D721Med (cell line): ENCODE results near the gene TTLL11.

Experiments used
- DNase-seq: peaks from one replicate; pipeline ENCODE4 v3.0.0; 2011; ENCODE audit warnings: low spot score; ENCODE audit not compliant: insufficient read length
- FAIRE-seq: peaks from 2 replicates; lab custom pipeline; 2011; peaks lifted over from hg19 to GRCh38; lab: Jason Lieb, UNC
- CTCF ChIP-seq: IDR thresholded peaks from 2 replicates; pipeline ENCODE4 v1.5.1; 2012; ENCODE audit warnings: mild to moderate bottlenecking, control low read depth; ENCODE audit not compliant: insufficient read depth; ENCODE audit errors: missing control alignments

TTLL11 gene

DNA sequence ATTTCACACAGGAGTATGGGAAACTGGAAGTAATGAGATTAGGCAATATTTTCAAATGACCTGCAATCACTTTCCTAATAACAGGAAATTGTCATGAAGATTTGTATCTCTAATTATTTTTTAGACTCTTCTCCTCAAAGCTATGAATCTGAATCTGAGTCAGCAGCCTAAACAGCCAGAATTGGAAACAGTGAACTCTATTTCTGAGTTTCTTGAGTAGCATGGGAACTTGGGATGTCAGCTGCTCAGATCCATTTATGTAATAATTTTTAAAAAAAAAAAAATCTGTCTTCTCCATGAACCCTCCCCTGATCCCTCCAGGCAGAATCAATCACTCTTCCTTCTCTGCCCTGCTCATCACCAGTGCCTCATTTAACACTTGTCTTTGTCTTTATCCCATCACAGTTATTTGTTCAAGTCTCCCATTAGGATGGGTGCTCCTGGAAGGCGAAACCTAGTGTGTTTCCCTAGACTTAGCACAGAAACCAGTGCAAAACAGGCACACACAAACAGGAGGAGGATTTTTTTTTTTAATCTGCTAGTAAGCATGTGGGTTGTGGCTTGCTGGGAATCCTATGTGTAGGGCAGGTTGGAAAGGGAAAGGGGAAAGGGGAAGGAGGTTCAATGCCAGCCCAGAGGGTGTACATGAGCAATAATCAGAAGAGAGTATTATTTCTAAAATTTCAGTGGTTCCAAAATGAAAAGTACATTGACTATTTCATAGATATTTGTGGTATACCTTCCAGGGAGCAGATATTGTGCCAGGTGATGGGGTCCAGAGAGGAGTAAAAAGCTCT is 186.8 kb downstream of the TTLL11 start:
- FAIRE-seq = no peak
- no peak for DNase-seq
- no peak for TF ChIP-seq CTCF

DNA sequence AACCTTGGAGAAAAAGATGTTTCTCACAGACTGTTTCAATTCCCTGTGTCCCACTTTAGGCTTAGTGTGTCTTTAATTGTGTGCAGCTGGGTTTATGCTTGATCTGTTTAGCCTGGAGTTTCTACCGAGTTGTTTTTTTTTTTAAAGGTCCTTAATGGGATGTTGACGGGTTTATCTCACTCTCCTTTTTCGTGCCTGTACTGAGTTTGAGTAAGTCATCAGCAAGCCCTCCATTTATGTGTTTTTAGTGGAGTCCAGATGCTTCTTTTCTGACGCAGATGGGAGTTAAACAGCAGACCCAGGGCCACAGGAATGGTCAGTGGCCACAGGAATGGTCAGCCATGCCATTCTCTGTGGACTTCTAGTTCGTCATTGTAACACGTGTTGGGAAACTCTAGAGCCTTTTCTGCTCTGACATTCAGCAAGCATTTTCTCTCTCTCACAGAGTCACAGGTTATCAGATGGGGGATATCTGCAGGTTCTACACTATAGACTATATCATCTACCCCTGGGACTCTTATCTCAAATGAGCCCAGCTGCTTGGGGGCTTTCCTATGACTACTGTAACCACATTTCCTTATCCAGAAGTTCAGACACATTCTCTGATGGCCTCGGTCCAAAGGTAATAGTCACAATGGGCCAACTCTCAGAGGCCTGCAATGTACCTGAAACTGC is 190.5 kb downstream of the TTLL11 start:
- FAIRE-seq = no peak
- no peak for TF ChIP-seq CTCF
- DNase-seq = no peak

GRCh38 chr9:121901616-121902015 is 191.5 kb downstream of the TTLL11 start:
- DNase-seq = no peak
- TF ChIP-seq CTCF = no peak
- no peak for FAIRE-seq

DNA sequence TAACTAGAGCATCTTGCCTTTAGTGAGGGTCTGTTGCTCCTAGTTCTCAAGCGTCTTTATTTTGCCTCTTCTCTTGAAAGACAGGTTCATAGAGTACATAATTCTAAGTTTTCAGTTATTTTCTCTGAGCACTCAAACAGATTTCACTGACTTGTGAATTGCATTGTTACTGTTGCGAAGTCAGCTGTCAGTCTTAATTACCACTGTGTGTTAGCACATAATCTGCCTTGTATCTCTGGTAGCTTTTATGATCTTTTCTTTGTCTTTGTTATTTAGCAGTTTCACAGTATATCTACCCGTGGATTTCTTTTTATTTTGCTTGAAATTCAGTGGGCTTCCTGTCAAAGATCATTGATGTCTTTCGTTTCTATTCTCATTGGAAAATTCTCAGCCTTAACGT is 192.9 kb downstream of the TTLL11 start:
- no peak for TF ChIP-seq CTCF
- no peak for DNase-seq
- no peak for FAIRE-seq

DNA sequence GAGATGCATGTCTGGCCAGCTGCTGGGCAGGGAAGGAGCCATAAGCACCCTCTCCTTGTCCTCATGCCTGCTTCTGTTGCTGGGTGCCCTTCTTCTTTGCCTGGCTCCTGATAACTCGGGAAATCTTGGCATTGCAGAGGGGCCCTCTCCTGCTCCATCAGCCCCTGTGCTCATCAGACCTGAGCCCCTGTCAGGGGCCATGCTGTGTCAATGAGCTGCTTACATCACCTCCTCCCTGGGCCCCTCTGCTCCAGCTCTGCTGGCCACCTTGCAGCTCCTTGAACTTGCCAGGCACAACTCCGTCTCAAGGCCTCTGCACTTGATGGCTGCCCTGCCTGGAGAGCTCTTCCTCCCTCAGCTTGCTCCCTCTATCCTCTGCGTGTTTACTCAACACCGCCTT is 194.3 kb downstream of the TTLL11 start:
- TF ChIP-seq CTCF = no peak
- no peak for DNase-seq
- FAIRE-seq = no peak

DNA sequence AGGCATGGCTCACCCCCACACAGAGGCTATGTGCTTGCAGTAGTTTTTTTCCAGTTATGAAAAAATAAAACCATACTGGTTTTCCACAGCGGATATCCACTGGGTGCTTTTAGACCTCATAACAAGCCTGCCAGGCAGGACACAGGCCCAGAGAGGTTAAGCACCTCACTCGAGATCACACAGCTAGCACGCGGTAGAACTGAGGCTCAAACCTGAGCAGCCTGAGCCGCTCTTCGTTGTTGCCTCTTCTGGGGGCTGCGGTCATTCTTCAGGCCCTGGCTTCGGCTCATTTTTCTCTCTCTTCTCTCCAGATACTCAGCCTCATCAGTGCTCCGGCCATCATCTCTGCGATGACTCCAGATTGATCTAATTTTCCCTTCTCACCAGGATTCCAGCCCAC is 196.0 kb downstream of the TTLL11 start:
- FAIRE-seq (no peak), DNase-seq (no peak)
- TF ChIP-seq CTCF = no peak

DNA sequence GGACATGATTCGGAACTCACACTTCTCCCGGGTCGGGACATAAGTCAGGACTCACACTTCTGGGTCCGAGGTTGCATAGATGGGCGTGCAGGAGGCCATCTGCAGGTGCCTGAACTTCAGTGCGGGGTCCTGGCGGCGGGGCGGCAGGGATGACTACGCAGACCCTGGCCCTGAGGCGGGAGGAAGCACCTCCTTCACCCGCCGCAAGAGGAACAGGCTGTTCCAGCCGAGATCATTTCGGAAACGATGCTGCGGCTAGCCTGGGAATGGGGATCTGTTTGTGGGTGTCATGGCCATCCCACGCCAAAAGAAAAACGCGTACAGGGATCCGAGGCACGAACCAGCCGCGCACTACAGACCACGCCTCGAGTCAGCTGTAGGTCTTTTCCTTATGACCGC is 196.6 kb downstream of the TTLL11 start:
- DNase-seq = no peak
- no peak for FAIRE-seq
- no peak for TF ChIP-seq CTCF
